Measurements from ENCODE around the gene RNF213. TPM values are rescaled to one million over a fixed set of nuclear protein-coding genes. Genes with fewer than 3 reads are reported as not detected.
"Not testable (repeated sequence)": the region's sequence is repeated elsewhere in the genome, so short reads cannot be mapped to it uniquely, and the experiment has no call there.

RNF213 gene
- polyA plus RNA-seq, 1 donor (not counting 4 experiments of a cell fraction or from before 2014, with no cell fraction given): 24.4 TPM

DNA sequence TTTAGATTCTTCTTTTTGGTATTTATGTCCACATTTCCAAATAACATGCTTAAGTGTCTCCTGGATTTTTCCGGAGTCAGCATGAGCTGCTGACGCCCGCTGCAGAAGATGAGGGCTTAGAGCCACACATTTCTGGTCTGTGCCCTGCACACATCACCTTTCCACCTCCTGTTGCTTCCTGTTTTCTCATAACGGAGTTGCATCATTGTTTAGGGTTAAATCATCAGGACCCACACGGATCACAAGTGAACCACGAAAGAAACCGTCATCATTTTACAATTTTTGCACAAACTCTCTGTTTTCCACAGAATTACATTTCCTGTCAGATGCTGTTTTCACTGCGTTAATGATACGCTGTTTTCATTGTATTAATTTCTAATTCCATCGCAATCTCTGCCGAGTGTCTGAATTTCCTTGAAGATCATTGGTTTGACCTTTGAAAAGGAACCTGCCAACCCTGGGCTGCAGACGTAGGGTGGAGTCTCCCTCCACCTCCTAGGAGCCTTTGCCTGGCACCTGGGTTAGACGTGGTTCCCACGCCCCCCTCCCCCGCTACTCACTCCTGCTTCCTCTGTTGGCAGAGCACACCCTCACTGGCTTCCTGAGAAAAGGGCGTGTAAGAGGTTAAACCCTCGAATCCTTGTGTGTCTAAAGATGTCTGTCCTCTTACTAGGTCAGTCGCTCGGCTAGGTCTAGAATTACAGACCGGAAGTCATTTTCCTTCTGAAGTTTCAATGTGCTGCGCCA lies 68.2 kb downstream of the RNF213 start:
- Histone ChIP-seq H3K9ac (ENCODE audit: control insufficient read depth, extremely low read depth, insufficient read depth, low read length) (no peak overlapping the region), H2AFZ (ENCODE audit: control insufficient read depth, low read length) (no peak overlapping the region), H3K36me3 (ENCODE audit: control insufficient read depth in 2 of 2, extremely low read depth in 1 of 2, insufficient read depth in 2 of 2, low read length in 2 of 2) (peaks cover 10 to 37% of the 10 kb centered on the region in 2 experiments), H3K4me2 (ENCODE audit: control insufficient read depth, extremely low read depth, insufficient read depth, low read depth, low read length) (no peak overlapping the region), H3K9me3 (ENCODE audit: control insufficient read depth, low read depth, low read length) (no peaks in the 10 kb centered on the region), H3K4me1 (ENCODE audit: control insufficient read depth, extremely low read depth, insufficient read depth, low read length) (no peaks in the 10 kb centered on the region), H3K4me3 (ENCODE audit: control insufficient read depth in 2 of 3, extremely low read depth in 1 of 3, insufficient read depth in 2 of 3, low read depth in 1 of 3, low read length in 3 of 3) (no peak overlapping the region), H3K27me3 (ENCODE audit: control insufficient read depth, extremely low read depth, insufficient read depth, low read length) (no peaks in the 10 kb centered on the region), H3K9me1 (ENCODE audit: control insufficient read depth, extremely low read depth, insufficient read depth, low read length) (no peaks in the 10 kb centered on the region), H3K27ac (ENCODE audit: control insufficient read depth, insufficient read depth, low read length) (no peak overlapping the region), H4K20me1 (ENCODE audit: control insufficient read depth, extremely low read depth, insufficient read depth, low read length) (no peaks in the 10 kb centered on the region), H3K79me2 (ENCODE audit: control insufficient read depth, insufficient read depth, low read length) (no peaks in the 10 kb centered on the region)
- DNase-seq (ENCODE audit: low read depth, low spot score): no peak
- TF ChIP-seq EZH2 (IDR thresholded peaks at IDR 0.05; ENCODE audit: low read length) (no peak), CTCF (optimal IDR thresholded peaks at IDR 0.05 in 1 of 3, IDR thresholded peaks at IDR 0.05 in 1 of 3, conservative IDR thresholded peaks at IDR 0.05 in 1 of 3; ENCODE audit: extremely low read depth in 1 of 3, insufficient read depth in 2 of 3, low read length in 3 of 3) (no peak)
- dilution Hi-C loops (cut with MboI; ENCODE audit: extremely low pct_ligation_motif_present, low sequenced_read_pairs): no loop called here
- FAIRE-seq: no peak

- H3K79me2 ChIP-seq (ENCODE audit: control insufficient read depth, insufficient read depth, low read length); H3K4me2 ChIP-seq (ENCODE audit: control insufficient read depth, extremely low read depth, insufficient read depth, low read depth, low read length); dilution Hi-C loops (cut with MboI; ENCODE audit: extremely low pct_ligation_motif_present, low sequenced_read_pairs); H3K4me3 ChIP-seq (ENCODE audit: control insufficient read depth in 2 of 3, extremely low read depth in 1 of 3, insufficient read depth in 2 of 3, low read depth in 1 of 3, low read length in 3 of 3); H3K27me3 ChIP-seq (ENCODE audit: control insufficient read depth, extremely low read depth, insufficient read depth, low read length); FAIRE-seq; H2AFZ ChIP-seq (ENCODE audit: control insufficient read depth, low read length); DNase-seq (ENCODE audit: low read depth, low spot score); H3K9me3 ChIP-seq (ENCODE audit: control insufficient read depth, low read depth, low read length); H3K9me1 ChIP-seq (ENCODE audit: control insufficient read depth, extremely low read depth, insufficient read depth, low read length); H3K9ac ChIP-seq (ENCODE audit: control insufficient read depth, extremely low read depth, insufficient read depth, low read length); H4K20me1 ChIP-seq (ENCODE audit: control insufficient read depth, extremely low read depth, insufficient read depth, low read length); H3K27ac ChIP-seq (ENCODE audit: control insufficient read depth, insufficient read depth, low read length); H3K4me1 ChIP-seq (ENCODE audit: control insufficient read depth, extremely low read depth, insufficient read depth, low read length): not testable (repeated sequence)
- H3K36me3 ChIP-seq (ENCODE audit: control insufficient read depth in 2 of 2, extremely low read depth in 1 of 2, insufficient read depth in 2 of 2, low read length in 2 of 2): peaks cover 14 to 39% of the 10 kb centered on the region in 2 experiments
Measured at GRCh38 chr17:80329421-80329820, 68.8 kb downstream of the RNF213 start.

DNA sequence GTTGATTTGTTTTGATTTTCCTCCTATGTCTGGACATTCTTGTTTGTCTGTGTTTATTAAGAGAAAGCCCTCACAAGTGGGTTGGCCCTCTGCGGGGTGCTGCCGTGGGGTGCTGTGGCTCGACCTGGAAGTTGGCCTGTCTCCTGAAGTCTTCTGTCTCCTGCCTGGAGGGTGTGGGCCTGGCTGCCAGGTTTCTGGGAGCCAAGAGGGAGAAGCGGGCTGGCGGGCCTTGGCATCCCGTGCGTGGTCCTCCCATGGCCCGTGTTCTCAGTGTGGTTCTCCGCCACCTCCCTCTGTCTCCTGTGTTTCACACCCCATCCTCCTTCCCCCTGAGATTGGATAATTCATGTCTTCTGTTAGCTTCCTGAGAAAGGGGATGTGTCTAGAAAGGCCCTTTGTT lies 69.6 kb downstream of the RNF213 start:
- Histone ChIP-seq H3K27ac (ENCODE audit: control insufficient read depth, insufficient read depth, low read length) (no peak overlapping the region), H2AFZ (ENCODE audit: control insufficient read depth, low read length) (no peak overlapping the region), H3K4me1 (ENCODE audit: control insufficient read depth, extremely low read depth, insufficient read depth, low read length) (no peaks in the 10 kb centered on the region), H3K4me3 (ENCODE audit: control insufficient read depth in 2 of 3, extremely low read depth in 1 of 3, insufficient read depth in 2 of 3, low read depth in 1 of 3, low read length in 3 of 3) (no peak overlapping the region), H3K36me3 (ENCODE audit: control insufficient read depth in 2 of 2, extremely low read depth in 1 of 2, insufficient read depth in 2 of 2, low read length in 2 of 2) (peaks cover 15 to 35% of the 10 kb centered on the region in 2 experiments), H3K79me2 (ENCODE audit: control insufficient read depth, insufficient read depth, low read length) (no peaks in the 10 kb centered on the region), H3K9me1 (ENCODE audit: control insufficient read depth, extremely low read depth, insufficient read depth, low read length) (no peaks in the 10 kb centered on the region), H3K9me3 (ENCODE audit: control insufficient read depth, low read depth, low read length) (no peaks in the 10 kb centered on the region), H3K9ac (ENCODE audit: control insufficient read depth, extremely low read depth, insufficient read depth, low read length) (no peak overlapping the region), H3K4me2 (ENCODE audit: control insufficient read depth, extremely low read depth, insufficient read depth, low read depth, low read length) (no peak overlapping the region), H3K27me3 (ENCODE audit: control insufficient read depth, extremely low read depth, insufficient read depth, low read length) (no peaks in the 10 kb centered on the region), H4K20me1 (ENCODE audit: control insufficient read depth, extremely low read depth, insufficient read depth, low read length) (no peaks in the 10 kb centered on the region)
- dilution Hi-C loops (cut with MboI; ENCODE audit: extremely low pct_ligation_motif_present, low sequenced_read_pairs): no loop called here
- TF ChIP-seq EZH2 (IDR thresholded peaks at IDR 0.05; ENCODE audit: low read length) (no peak), CTCF (optimal IDR thresholded peaks at IDR 0.05 in 1 of 3, IDR thresholded peaks at IDR 0.05 in 1 of 3, conservative IDR thresholded peaks at IDR 0.05 in 1 of 3; ENCODE audit: extremely low read depth in 1 of 3, insufficient read depth in 2 of 3, low read length in 3 of 3) (no peak)
- no peak for FAIRE-seq
- no peak for DNase-seq (ENCODE audit: low read depth, low spot score)

GRCh38 chr17:80330938-80331337 lies 70.3 kb downstream of the RNF213 start:
- H2AFZ ChIP-seq (ENCODE audit: control insufficient read depth, low read length); H3K4me1 ChIP-seq (ENCODE audit: control insufficient read depth, extremely low read depth, insufficient read depth, low read length); H3K79me2 ChIP-seq (ENCODE audit: control insufficient read depth, insufficient read depth, low read length); H3K9me3 ChIP-seq (ENCODE audit: control insufficient read depth, low read depth, low read length); H4K20me1 ChIP-seq (ENCODE audit: control insufficient read depth, extremely low read depth, insufficient read depth, low read length); H3K4me2 ChIP-seq (ENCODE audit: control insufficient read depth, extremely low read depth, insufficient read depth, low read depth, low read length); dilution Hi-C loops (cut with MboI; ENCODE audit: extremely low pct_ligation_motif_present, low sequenced_read_pairs); H3K27me3 ChIP-seq (ENCODE audit: control insufficient read depth, extremely low read depth, insufficient read depth, low read length); H3K27ac ChIP-seq (ENCODE audit: control insufficient read depth, insufficient read depth, low read length); H3K4me3 ChIP-seq (ENCODE audit: control insufficient read depth in 2 of 3, extremely low read depth in 1 of 3, insufficient read depth in 2 of 3, low read depth in 1 of 3, low read length in 3 of 3); DNase-seq (ENCODE audit: low read depth, low spot score); H3K9me1 ChIP-seq (ENCODE audit: control insufficient read depth, extremely low read depth, insufficient read depth, low read length); FAIRE-seq; H3K9ac ChIP-seq (ENCODE audit: control insufficient read depth, extremely low read depth, insufficient read depth, low read length): not testable (repeated sequence)
- peaks cover 18 to 34% of the 10 kb centered on the region in 2 experiments for H3K36me3 ChIP-seq (ENCODE audit: control insufficient read depth in 2 of 2, extremely low read depth in 1 of 2, insufficient read depth in 2 of 2, low read length in 2 of 2)

Data from keratinocyte (primary cell).